Keratinocyte (primary cell): ENCODE measurements around the gene FAM83C.

Source experiments
- EZH2 ChIP-seq: IDR thresholded peaks from one replicate; pipeline ENCODE4 v1.6.1; 2012; ENCODE audit warnings: inconsistent platforms, mild to moderate bottlenecking, low read length, moderate library complexity
- TF ChIP-seq, protein P1 (sequence below), 3 experiments: IDR thresholded peaks in 1 of 3; conservative IDR thresholded peaks in 1 of 3; optimal IDR thresholded peaks in 1 of 3; 2 replicates in 2 of 3; 3 replicates in 1 of 3; pipeline versions ENCODE3 to v1.5.1; 2011; ENCODE audit warnings: low read length in 3 of 3, mild to moderate bottlenecking in 3 of 3, moderate library complexity in 2 of 3, control low read depth in 1 of 3, inconsistent platforms in 1 of 3; ENCODE audit not compliant: insufficient read depth in 2 of 3; ENCODE audit errors: extremely low read depth in 1 of 3

- no peak for TF ChIP-seq EZH2
- TF ChIP-seq, protein P1, sequence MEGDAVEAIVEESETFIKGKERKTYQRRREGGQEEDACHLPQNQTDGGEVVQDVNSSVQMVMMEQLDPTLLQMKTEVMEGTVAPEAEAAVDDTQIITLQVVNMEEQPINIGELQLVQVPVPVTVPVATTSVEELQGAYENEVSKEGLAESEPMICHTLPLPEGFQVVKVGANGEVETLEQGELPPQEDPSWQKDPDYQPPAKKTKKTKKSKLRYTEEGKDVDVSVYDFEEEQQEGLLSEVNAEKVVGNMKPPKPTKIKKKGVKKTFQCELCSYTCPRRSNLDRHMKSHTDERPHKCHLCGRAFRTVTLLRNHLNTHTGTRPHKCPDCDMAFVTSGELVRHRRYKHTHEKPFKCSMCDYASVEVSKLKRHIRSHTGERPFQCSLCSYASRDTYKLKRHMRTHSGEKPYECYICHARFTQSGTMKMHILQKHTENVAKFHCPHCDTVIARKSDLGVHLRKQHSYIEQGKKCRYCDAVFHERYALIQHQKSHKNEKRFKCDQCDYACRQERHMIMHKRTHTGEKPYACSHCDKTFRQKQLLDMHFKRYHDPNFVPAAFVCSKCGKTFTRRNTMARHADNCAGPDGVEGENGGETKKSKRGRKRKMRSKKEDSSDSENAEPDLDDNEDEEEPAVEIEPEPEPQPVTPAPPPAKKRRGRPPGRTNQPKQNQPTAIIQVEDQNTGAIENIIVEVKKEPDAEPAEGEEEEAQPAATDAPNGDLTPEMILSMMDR (optimal IDR thresholded peaks at IDR 0.05 in 1 of 3, IDR thresholded peaks at IDR 0.05 in 1 of 3, conservative IDR thresholded peaks at IDR 0.05 in 1 of 3; ENCODE audit: extremely low read depth in 1 of 3, insufficient read depth in 2 of 3, low read length in 3 of 3), result no peak
These were observed 34.5 kb upstream of the FAM83C start for GRCh38 chr20:35326740-35327073.
